Trophoblast cell (in vitro differentiated cells and primary cell): ENCODE measurements around the gene BABAM1.

ENCODE experiments used
- DNase-seq, 2 donors: peaks; one replicate each; pipeline ENCODE4 v3.0.0-alpha.2; 2016
- H2AFZ ChIP-seq: 2 replicates; pipeline ENCODE4 v1.6.1; 2013; ENCODE audit warnings: low read length, moderate library complexity, mild to moderate bottlenecking; ENCODE audit not compliant: insufficient read depth, poor library complexity
- H2AK5ac ChIP-seq: 2 replicates; pipeline ENCODE4 v1.6.1; 2013; ENCODE audit warnings: mild to moderate bottlenecking, low read length
- H2BK120ac ChIP-seq: 2 replicates; pipeline ENCODE4 v1.6.1; 2013; ENCODE audit warnings: low read length, mild to moderate bottlenecking, moderate library complexity; ENCODE audit not compliant: insufficient read depth, poor library complexity
- H2BK12ac ChIP-seq: 2 replicates; pipeline ENCODE4 v1.6.1; 2013; ENCODE audit warnings: mild to moderate bottlenecking, low read length, moderate library complexity
- H2BK5ac ChIP-seq: 2 replicates; pipeline ENCODE4 v1.6.1; 2013; ENCODE audit warnings: low read length, low read depth, moderate library complexity, mild to moderate bottlenecking; ENCODE audit not compliant: poor library complexity
- H3K14ac ChIP-seq: 2 replicates; pipeline ENCODE4 v1.6.1; 2013; ENCODE audit warnings: mild to moderate bottlenecking, low read length
- H3K18ac ChIP-seq: 2 replicates; pipeline ENCODE4 v1.6.1; 2013; ENCODE audit warnings: mild to moderate bottlenecking, low read length
- H3K23ac ChIP-seq: 2 replicates; pipeline ENCODE4 v1.6.1; 2013; ENCODE audit warnings: low read length
- H3K27ac ChIP-seq: 2 replicates; pipeline ENCODE4 v1.5.1; 2013; ENCODE audit warnings: low read depth, mild to moderate bottlenecking, inconsistent platforms, low read length, moderate library complexity
- H3K27me3 ChIP-seq: 2 replicates; pipeline ENCODE4 v1.6.1; 2013; ENCODE audit warnings: inconsistent platforms, mild to moderate bottlenecking, low read length, moderate library complexity; ENCODE audit not compliant: insufficient read depth
- H3K36me3 ChIP-seq, 2 experiments: 1 replicate in 1 of 2; 2 replicates in 1 of 2; pipeline ENCODE4 v1.6.1; 2013; ENCODE audit warnings: low read length in 2 of 2, mild to moderate bottlenecking in 2 of 2, moderate library complexity in 1 of 2; ENCODE audit not compliant: insufficient read depth in 2 of 2, control insufficient read depth in 1 of 2
- H3K4ac ChIP-seq: 2 replicates; pipeline ENCODE4 v1.6.1; 2013; ENCODE audit warnings: low read depth, mild to moderate bottlenecking, low read length, moderate library complexity
- H3K4me1 ChIP-seq, 2 experiments: 1 replicate in 1 of 2; 2 replicates in 1 of 2; pipeline ENCODE4 v1.6.1; 2013; ENCODE audit warnings: low read length in 2 of 2, mild to moderate bottlenecking in 2 of 2, moderate library complexity in 1 of 2; ENCODE audit not compliant: insufficient read depth in 2 of 2, control insufficient read depth in 1 of 2
- H3K4me2 ChIP-seq: 2 replicates; pipeline ENCODE4 v1.6.1; 2013; ENCODE audit warnings: inconsistent platforms, mild to moderate bottlenecking, low read length, moderate library complexity
- H3K4me3 ChIP-seq: 2 replicates; pipeline ENCODE4 v1.5.1; 2013; ENCODE audit warnings: mild to moderate bottlenecking, low read depth, low read length, inconsistent platforms
- H3K79me1 ChIP-seq: one replicate; pipeline ENCODE4 v1.6.1; 2013; ENCODE audit warnings: low read length
- H3K79me2 ChIP-seq: 2 replicates; pipeline ENCODE4 v1.6.1; 2013; ENCODE audit warnings: low read length, mild to moderate bottlenecking; ENCODE audit not compliant: control insufficient read depth, insufficient read depth, poor library complexity
- H3K9ac ChIP-seq: 2 replicates; pipeline ENCODE4 v1.6.1; 2013; ENCODE audit warnings: mild to moderate bottlenecking, low read length
- H3K9me3 ChIP-seq: 2 replicates; pipeline ENCODE4 v1.6.1; 2013; ENCODE audit warnings: low read depth, mild to moderate bottlenecking, control low read depth, inconsistent platforms, low read length; ENCODE audit not compliant: insufficient read depth
- H4K12ac ChIP-seq: 2 replicates; pipeline ENCODE4 v1.6.1; 2013; ENCODE audit warnings: low read depth, mild to moderate bottlenecking, low read length, moderate library complexity
- H4K8ac ChIP-seq: 2 replicates; pipeline ENCODE4 v1.6.1; 2013; ENCODE audit warnings: low read depth, mild to moderate bottlenecking, low read length, moderate library complexity
- H4K91ac ChIP-seq: one replicate; pipeline ENCODE4 v1.6.1; 2013; ENCODE audit warnings: low read depth, mild to moderate bottlenecking, low read length, moderate library complexity
- WGBS: extraction: QIAGEN DNeasy Blood & Tissue Kit; methylation state at CpG from one replicate; pipeline ENCODE4 v1.1.7; 2013; ENCODE audit warnings: missing lambda C conversion rate; ENCODE audit not compliant: insufficient read length, insufficient coverage; ENCODE audit errors: extremely low coverage; 5-methylcytosine and 5-hydroxymethylcytosine counted together

Gene BABAM1

DNA sequence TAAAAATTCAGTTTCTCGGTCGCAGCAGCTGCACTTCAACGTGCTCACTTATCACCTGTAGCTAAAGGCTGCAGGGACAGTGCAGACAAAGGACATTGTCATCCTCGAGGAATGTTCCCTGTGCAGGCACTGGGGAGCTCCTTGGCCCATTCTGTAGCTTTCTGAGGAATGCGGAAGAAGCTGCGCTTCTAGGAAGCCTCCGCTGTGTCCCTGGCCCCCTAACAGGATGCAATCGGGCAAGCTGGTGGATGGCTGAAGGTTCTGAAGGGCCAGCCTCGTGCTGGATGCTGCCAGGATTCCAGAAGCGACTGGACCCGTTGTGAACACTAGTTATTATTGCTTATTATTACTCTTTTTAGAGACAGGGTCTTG lies 59.3 kb downstream of the BABAM1 start:
- peaks cover 4% of the 10 kb centered on the region for H3K79me1 ChIP-seq
- no peak overlapping the region for H3K9ac ChIP-seq
- no peak overlapping the region for H2AK5ac ChIP-seq
- H3K4me3 ChIP-seq: no peak overlapping the region
- no peak overlapping the region for H4K8ac ChIP-seq
- H3K4ac ChIP-seq: no peak overlapping the region
- H4K91ac ChIP-seq: no peak overlapping the region
- H3K4me2 ChIP-seq: no peak overlapping the region
- no peak overlapping the region for H4K12ac ChIP-seq
- H3K18ac ChIP-seq: no peak overlapping the region
- no peak overlapping the region for H2BK12ac ChIP-seq
- H3K36me3 ChIP-seq: peaks cover 20 to 34% of the 10 kb centered on the region in 2 experiments
- no peaks in the 10 kb centered on the region for H3K27me3 ChIP-seq
- H2AFZ ChIP-seq: no peak overlapping the region
- H3K9me3 ChIP-seq: peaks cover 2% of the 10 kb centered on the region
- no peak overlapping the region for H2BK5ac ChIP-seq
- H3K4me1 ChIP-seq: peaks cover 16 to 20% of the 10 kb centered on the region in 2 experiments
- H3K79me2 ChIP-seq: peaks cover 4% of the 10 kb centered on the region
- peak overlapping the region; percentile 15 for H3K27ac ChIP-seq
- H3K23ac ChIP-seq: no peak overlapping the region
- no peak overlapping the region for H2BK120ac ChIP-seq
- WGBS: no CpG with 5 or more reads among the region's 11 CpGs
- no peak overlapping the region for H3K14ac ChIP-seq
- DNase-seq: peak; percentile 89 to 93

GRCh38 chr19:17327068-17327653 lies 59.9 kb downstream of the BABAM1 start:
- Histone ChIP-seq H3K27me3 (no peaks in the 10 kb centered on the region), H4K8ac (peak overlapping the region; percentile 1), H3K4me3 (no peak overlapping the region), H3K23ac (no peak overlapping the region), H4K12ac (no peak overlapping the region), H2BK5ac (no peak overlapping the region), H3K9me3 (peaks cover 2% of the 10 kb centered on the region), H3K27ac (peak overlapping the region; percentile 25), H4K91ac (no peak overlapping the region), H3K4me2 (peak overlapping the region; percentile 2), H3K36me3 (peaks cover 14 to 28% of the 10 kb centered on the region in 2 experiments), H2AK5ac (no peak overlapping the region), H3K79me1 (peaks cover 4% of the 10 kb centered on the region), H3K79me2 (peaks cover 4% of the 10 kb centered on the region), H2BK12ac (no peak overlapping the region), H3K9ac (no peak overlapping the region), H3K18ac (no peak overlapping the region), H2BK120ac (no peak overlapping the region), H3K14ac (no peak overlapping the region), H3K4me1 (peaks cover 16 to 20% of the 10 kb centered on the region in 2 experiments), H2AFZ (no peak overlapping the region), H3K4ac (no peak overlapping the region)
- DNase-seq: peak in 1 of 2 donors; percentile 23
- whole genome bisulfite sequencing: no CpG with 5 or more reads among the region's 27 CpGs

DNA sequence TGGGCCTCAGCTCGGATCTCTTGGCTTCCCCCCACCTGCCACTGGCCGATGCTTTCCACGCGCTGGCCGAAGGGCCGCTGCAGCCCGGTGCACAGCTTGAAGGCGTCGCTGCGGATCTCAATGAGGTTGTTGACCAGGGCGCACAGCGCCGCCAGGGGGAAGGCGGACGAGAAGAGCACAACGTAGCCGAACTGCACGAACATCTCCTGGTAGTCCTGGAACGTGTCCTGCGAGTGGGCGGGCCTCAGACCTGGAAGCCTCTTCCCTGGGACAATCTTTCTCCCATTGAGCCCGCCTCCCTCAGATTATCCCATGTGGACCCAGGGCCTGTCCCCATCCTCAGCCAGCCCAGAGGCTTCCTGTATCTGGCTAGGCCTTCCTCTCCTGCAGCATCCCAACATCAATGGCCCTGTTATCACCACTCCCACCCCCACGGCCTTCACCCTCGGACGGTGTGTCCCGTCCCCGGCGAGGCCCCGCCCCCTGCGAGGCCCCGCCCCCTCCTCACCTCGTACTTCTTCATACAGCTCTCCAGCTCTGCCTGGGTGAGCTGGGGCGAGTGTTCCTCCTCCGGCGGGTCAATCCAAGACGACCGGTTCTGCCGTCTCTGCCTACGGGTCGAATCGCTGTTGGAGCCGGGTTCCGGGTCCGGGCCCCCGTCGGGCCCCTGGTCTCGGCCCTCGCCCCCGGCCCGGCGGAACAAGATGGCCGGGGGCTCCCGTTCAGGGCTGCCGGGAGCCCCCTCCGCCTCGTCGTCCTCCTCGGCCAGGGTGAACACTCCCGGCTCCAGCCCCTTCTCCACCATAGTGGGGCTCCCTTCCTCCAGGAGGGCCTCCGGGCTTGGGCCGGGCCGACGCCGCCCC lies 60.6 kb downstream of the BABAM1 start:
- Histone ChIP-seq H2AK5ac (no peak overlapping the region), H3K27ac (peak overlapping the region; percentile 64), H3K9ac (peak overlapping the region; percentile 31), H3K79me2 (peaks cover 4% of the 10 kb centered on the region), H3K4ac (no peak overlapping the region), H2BK120ac (peak overlapping the region; percentile 8), H4K91ac (peak overlapping the region; percentile 74), H3K4me2 (peak overlapping the region; percentile 84), H2BK5ac (peak overlapping the region; percentile 43), H3K9me3 (peaks cover 2% of the 10 kb centered on the region), H3K4me1 (peaks cover 16 to 20% of the 10 kb centered on the region in 2 experiments), H3K23ac (no peak overlapping the region), H3K36me3 (peaks cover 10 to 24% of the 10 kb centered on the region in 2 experiments), H3K27me3 (no peaks in the 10 kb centered on the region), H3K18ac (peak overlapping the region; percentile 44), H4K8ac (peak overlapping the region; percentile 76), H3K79me1 (peaks cover 4% of the 10 kb centered on the region), H4K12ac (peak overlapping the region; percentile 58), H3K4me3 (peak overlapping the region; percentile 59), H3K14ac (peak overlapping the region; percentile 57), H2AFZ (peak overlapping the region; percentile 19), H2BK12ac (no peak overlapping the region)
- peak; percentile 96 to 97 for DNase-seq
- no CpG with 5 or more reads among the region's 64 CpGs for WGBS
